ENCODE measurements around the gene CHRM1.

GRCh38 chr11:62902932-62903331 is 18.2 kb downstream of the CHRM1 start:
- TF ChIP-seq MZF1 (CRISPR knock-in tag; IDR thresholded peaks at IDR 0.05; ENCODE audit: borderline replicate concordance) (no peak), MAX (IDR thresholded peaks at IDR 0.05) (no peak)

All from HepG2 (cell line).